ENCODE data around the gene ZSWIM6. TPM values are rescaled to one million over a fixed set of nuclear protein-coding genes. Genes with fewer than 3 reads are reported as not detected.

ZSWIM6 gene
- total and polyA plus RNA-seq, 2 experiments from 2014 or later = 3.9 to 6.0 TPM

DNA sequence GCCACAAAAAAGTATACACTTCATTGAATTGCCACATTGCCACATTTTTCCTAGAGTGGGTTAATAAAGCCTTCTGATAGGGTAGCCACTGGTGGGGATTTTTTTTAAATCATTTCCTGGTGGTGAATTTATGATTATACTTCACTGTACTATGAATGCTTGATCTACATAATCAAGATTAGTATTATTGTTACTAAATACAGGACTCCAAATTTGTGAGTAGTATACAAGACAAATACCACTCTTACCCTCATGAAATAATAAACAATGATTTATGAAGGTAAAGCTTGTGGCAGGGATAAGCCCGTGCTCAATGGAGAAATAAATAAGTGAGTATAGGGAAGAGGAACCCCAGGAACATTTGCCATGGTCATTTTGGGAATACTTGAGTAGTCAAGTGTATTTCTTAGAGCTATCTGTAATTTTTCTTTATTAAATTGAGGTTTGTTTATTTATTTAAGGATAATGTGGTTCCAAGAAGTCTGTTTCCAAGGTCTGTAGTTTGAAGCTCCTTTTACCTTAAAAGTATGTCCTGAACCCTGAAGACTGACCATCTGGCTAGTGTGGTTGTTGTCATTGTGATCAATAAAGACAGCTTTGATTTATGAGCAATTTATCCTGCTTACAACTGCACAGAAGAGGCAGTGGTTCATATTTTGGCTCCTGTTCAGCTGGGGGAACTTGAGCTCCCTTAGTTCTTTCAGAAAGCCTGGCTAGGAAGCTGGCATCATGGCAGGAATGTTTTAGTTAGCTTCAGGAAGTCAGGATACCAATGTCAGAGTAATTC, 118.6 kb downstream of the ZSWIM6 start:
- H4K20me1 ChIP-seq (replicated peaks; ENCODE audit: insufficient read depth) = no peaks in the 10 kb centered on the region
- peaks cover 9% of the 10 kb centered on the region; the same call in 1 of the 2 replicates for H3K4me1 ChIP-seq (ENCODE audit: insufficient read depth)
- Mint-ChIP-seq H3K4me1 (peaks cover 17% of the 10 kb centered on the region), H3K4me3 (no peak overlapping the region), H3K9me3 (peaks cover 12% of the 10 kb centered on the region; the same call in 2 of the 3 replicates), H3K27me3 (ENCODE audit: insufficient read depth, low read depth, poor library complexity) (peaks cover 2% of the 10 kb centered on the region), H3K36me3 (ENCODE audit: low read depth) (peaks cover 19% of the 10 kb centered on the region; the same call in 2 of the 3 replicates), H3K27ac (no peak overlapping the region)
- no peaks in the 10 kb centered on the region for H3K9me2 ChIP-seq (ENCODE audit: insufficient read depth)
- peaks cover 3% of the 10 kb centered on the region; the same call in 1 of the 2 replicates for H3K79me2 ChIP-seq (replicated peaks; ENCODE audit: insufficient read depth)
- no peaks in the 10 kb centered on the region for H3K36me3 ChIP-seq (ENCODE audit: insufficient read depth)
- H3K4me3 ChIP-seq = no peak overlapping the region
- H3K27ac ChIP-seq (ENCODE audit: low read depth) = no peak overlapping the region
- ATAC-seq (no peak), DNase-seq (ENCODE audit: low spot score) (no peak)
- no peak overlapping the region for H3K4me2 ChIP-seq
- no peak for TF ChIP-seq POLR2AphosphoS5 (IDR thresholded peaks at IDR 0.05; ENCODE audit: low read depth)
- TF ChIP-seq, protein P1, sequence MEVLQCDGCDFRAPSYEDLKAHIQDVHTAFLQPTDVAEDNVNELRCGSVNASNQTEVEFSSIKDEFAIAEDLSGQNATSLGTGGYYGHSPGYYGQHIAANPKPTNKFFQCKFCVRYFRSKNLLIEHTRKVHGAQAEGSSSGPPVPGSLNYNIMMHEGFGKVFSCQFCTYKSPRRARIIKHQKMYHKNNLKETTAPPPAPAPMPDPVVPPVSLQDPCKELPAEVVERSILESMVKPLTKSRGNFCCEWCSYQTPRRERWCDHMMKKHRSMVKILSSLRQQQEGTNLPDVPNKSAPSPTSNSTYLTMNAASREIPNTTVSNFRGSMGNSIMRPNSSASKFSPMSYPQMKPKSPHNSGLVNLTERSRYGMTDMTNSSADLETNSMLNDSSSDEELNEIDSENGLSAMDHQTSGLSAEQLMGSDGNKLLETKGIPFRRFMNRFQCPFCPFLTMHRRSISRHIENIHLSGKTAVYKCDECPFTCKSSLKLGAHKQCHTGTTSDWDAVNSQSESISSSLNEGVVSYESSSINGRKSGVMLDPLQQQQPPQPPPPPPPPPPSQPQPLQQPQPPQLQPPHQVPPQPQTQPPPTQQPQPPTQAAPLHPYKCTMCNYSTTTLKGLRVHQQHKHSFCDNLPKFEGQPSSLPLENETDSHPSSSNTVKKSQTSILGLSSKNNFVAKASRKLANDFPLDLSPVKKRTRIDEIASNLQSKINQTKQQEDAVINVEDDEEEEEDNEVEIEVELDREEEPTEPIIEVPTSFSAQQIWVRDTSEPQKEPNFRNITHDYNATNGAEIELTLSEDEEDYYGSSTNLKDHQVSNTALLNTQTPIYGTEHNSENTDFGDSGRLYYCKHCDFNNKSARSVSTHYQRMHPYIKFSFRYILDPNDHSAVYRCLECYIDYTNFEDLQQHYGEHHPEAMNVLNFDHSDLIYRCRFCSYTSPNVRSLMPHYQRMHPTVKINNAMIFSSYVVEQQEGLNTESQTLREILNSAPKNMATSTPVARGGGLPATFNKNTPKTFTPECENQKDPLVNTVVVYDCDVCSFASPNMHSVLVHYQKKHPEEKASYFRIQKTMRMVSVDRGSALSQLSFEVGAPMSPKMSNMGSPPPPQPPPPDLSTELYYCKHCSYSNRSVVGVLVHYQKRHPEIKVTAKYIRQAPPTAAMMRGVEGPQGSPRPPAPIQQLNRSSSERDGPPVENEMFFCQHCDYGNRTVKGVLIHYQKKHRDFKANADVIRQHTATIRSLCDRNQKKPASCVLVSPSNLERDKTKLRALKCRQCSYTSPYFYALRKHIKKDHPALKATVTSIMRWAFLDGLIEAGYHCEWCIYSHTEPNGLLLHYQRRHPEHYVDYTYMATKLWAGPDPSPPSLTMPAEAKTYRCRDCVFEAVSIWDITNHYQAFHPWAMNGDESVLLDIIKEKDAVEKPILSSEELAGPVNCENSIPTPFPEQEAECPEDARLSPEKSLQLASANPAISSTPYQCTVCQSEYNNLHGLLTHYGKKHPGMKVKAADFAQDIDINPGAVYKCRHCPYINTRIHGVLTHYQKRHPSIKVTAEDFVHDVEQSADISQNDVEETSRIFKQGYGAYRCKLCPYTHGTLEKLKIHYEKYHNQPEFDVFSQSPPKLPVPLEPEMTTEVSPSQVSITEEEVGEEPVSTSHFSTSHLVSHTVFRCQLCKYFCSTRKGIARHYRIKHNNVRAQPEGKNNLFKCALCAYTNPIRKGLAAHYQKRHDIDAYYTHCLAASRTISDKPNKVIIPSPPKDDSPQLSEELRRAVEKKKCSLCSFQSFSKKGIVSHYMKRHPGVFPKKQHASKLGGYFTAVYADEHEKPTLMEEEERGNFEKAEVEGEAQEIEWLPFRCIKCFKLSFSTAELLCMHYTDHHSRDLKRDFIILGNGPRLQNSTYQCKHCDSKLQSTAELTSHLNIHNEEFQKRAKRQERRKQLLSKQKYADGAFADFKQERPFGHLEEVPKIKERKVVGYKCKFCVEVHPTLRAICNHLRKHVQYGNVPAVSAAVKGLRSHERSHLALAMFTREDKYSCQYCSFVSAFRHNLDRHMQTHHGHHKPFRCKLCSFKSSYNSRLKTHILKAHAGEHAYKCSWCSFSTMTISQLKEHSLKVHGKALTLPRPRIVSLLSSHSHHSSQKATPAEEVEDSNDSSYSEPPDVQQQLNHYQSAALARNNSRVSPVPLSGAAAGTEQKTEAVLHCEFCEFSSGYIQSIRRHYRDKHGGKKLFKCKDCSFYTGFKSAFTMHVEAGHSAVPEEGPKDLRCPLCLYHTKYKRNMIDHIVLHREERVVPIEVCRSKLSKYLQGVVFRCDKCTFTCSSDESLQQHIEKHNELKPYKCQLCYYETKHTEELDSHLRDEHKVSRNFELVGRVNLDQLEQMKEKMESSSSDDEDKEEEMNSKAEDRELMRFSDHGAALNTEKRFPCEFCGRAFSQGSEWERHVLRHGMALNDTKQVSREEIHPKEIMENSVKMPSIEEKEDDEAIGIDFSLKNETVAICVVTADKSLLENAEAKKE (CRISPR knock-in tag; IDR thresholded peaks at IDR 0.05) = no peak
- TF ChIP-seq EZH2phosphoT487 (IDR thresholded peaks at IDR 0.05; ENCODE audit: unreplicated experiment) = no peak
- TF ChIP-seq ZNF331 (CRISPR knock-in tag; IDR thresholded peaks at IDR 0.05; ENCODE audit: low read depth) = no peak
- TF ChIP-seq STAT1 (IDR thresholded peaks at IDR 0.05; ENCODE audit: unreplicated experiment) = no peak
- TF ChIP-seq ZNF114 (CRISPR knock-in tag; IDR thresholded peaks at IDR 0.05) = no peak
- no peak for TF ChIP-seq EZH2 (IDR thresholded peaks at IDR 0.05; ENCODE audit: low read depth, unreplicated experiment)
- TF ChIP-seq, protein P2, sequence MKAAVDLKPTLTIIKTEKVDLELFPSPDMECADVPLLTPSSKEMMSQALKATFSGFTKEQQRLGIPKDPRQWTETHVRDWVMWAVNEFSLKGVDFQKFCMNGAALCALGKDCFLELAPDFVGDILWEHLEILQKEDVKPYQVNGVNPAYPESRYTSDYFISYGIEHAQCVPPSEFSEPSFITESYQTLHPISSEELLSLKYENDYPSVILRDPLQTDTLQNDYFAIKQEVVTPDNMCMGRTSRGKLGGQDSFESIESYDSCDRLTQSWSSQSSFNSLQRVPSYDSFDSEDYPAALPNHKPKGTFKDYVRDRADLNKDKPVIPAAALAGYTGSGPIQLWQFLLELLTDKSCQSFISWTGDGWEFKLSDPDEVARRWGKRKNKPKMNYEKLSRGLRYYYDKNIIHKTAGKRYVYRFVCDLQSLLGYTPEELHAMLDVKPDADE (IDR thresholded peaks at IDR 0.05) = no peak
- TF ChIP-seq CREB1 (CRISPR knock-in tag; IDR thresholded peaks at IDR 0.05; ENCODE audit: low read depth) = no peak
- TF ChIP-seq, protein P3, sequence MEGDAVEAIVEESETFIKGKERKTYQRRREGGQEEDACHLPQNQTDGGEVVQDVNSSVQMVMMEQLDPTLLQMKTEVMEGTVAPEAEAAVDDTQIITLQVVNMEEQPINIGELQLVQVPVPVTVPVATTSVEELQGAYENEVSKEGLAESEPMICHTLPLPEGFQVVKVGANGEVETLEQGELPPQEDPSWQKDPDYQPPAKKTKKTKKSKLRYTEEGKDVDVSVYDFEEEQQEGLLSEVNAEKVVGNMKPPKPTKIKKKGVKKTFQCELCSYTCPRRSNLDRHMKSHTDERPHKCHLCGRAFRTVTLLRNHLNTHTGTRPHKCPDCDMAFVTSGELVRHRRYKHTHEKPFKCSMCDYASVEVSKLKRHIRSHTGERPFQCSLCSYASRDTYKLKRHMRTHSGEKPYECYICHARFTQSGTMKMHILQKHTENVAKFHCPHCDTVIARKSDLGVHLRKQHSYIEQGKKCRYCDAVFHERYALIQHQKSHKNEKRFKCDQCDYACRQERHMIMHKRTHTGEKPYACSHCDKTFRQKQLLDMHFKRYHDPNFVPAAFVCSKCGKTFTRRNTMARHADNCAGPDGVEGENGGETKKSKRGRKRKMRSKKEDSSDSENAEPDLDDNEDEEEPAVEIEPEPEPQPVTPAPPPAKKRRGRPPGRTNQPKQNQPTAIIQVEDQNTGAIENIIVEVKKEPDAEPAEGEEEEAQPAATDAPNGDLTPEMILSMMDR (conservative IDR thresholded peaks at IDR 0.05; ENCODE audit: low read depth in 2 of 2) = no peak
- TF ChIP-seq, protein P4, sequence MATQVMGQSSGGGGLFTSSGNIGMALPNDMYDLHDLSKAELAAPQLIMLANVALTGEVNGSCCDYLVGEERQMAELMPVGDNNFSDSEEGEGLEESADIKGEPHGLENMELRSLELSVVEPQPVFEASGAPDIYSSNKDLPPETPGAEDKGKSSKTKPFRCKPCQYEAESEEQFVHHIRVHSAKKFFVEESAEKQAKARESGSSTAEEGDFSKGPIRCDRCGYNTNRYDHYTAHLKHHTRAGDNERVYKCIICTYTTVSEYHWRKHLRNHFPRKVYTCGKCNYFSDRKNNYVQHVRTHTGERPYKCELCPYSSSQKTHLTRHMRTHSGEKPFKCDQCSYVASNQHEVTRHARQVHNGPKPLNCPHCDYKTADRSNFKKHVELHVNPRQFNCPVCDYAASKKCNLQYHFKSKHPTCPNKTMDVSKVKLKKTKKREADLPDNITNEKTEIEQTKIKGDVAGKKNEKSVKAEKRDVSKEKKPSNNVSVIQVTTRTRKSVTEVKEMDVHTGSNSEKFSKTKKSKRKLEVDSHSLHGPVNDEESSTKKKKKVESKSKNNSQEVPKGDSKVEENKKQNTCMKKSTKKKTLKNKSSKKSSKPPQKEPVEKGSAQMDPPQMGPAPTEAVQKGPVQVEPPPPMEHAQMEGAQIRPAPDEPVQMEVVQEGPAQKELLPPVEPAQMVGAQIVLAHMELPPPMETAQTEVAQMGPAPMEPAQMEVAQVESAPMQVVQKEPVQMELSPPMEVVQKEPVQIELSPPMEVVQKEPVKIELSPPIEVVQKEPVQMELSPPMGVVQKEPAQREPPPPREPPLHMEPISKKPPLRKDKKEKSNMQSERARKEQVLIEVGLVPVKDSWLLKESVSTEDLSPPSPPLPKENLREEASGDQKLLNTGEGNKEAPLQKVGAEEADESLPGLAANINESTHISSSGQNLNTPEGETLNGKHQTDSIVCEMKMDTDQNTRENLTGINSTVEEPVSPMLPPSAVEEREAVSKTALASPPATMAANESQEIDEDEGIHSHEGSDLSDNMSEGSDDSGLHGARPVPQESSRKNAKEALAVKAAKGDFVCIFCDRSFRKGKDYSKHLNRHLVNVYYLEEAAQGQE (IDR thresholded peaks at IDR 0.05; ENCODE audit: unreplicated experiment) = no peak
- no peak for TF ChIP-seq NANOG (IDR thresholded peaks at IDR 0.05; ENCODE audit: borderline replicate concordance)
- TF ChIP-seq JUNB (IDR thresholded peaks at IDR 0.05; ENCODE audit: unreplicated experiment) = no peak
- H3F3A ChIP-seq (replicated peaks; ENCODE audit: low read depth) = no peaks in the 10 kb centered on the region
- no peak overlapping the region for H2AFZ ChIP-seq
- no peaks in the 10 kb centered on the region for H3K27me3 ChIP-seq (ENCODE audit: insufficient read depth)

Data from GM23338 (cell line).